DMS114 treated with DMSO at 0.1 percent for 48 hours (cell line): ENCODE results near the gene MISP.
"Not testable (repeated sequence)": the region's sequence is repeated elsewhere in the genome, so short reads cannot be mapped to it uniquely, and the experiment has no call there.

Experiments
- DNase-seq: peaks from one replicate; lab custom pipeline; 2025; ENCODE audit not compliant: unreplicated experiment; lab: John Stamatoyannopoulos, UW

Gene MISP

DNA sequence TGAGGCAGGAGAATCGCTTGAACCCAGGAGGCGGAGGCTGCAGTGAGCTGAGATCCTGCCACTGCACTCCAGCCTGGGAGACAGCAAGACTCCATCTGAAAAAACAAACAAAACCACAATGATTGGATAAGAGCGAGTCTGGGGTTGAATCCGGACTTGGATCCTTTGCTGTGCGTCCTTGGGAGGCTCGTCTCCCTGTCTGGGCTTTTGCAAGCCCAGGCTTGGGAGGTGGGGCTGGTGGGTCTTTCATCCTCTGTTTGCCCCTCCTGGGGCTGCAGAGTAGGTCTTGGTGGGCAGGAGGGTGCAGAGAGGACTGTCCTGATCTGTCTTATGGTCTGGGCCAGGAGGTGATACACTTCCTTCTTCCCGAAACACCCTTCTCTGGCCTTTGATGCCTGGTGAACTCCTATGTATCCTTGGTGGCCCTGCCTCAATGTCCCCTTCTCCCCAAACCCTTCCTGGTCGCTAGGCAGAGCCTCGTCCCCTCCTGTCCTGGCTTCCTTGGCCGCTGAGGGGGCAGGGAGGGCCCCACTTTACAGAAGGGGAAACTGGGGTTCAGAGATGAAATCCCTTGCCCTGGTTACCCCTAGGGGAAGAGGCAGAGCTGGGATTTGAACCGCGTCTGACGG lies 25.3 kb upstream of the MISP start:
- DNase-seq = no peak

DNA sequence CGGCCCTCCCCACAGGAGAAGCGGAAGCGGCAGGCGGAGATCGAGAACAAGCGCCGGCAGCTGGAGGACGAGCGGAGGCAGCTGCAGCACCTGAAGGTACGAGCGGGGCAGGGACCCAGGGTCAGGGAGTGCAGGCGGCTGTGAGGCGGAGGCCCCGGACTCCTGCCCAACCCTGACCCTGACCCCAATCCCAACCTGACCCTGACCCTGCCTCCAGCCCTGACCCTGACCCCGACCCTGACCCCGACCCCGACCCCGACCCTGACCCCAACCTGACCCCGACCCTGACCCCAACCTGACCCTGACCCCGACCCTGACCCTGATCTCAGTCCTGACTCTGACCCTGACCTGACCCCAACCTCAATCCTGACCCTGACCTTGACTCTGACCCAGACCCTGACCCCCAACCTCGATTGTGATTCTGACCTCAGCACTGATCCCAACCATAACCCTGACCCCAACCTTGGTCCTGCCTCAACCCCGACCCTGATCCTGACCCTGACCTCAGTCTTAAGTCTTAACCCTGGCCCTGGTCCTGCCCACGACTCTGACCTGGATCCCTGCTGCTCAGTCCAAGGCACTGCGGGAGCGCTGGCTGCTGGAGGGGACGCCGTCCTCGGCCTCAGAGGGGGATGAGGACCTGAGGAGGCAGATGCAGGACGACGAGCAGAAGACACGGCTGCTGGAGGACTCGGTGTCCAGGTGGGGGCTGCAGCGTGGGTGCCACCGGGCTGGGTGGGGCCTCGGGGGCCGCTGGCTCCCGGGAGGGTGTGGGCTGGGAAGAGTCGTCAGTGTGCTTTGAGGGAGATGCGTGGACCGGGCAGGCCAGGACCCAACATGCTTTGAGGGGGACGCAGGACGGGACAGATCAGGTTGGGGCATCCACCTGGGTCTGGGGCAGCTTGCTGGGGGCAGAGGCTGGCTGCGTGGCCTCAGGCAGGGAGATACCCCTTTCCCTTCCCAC lies 23.6 kb upstream of the MISP start:
- no peak for DNase-seq

DNA sequence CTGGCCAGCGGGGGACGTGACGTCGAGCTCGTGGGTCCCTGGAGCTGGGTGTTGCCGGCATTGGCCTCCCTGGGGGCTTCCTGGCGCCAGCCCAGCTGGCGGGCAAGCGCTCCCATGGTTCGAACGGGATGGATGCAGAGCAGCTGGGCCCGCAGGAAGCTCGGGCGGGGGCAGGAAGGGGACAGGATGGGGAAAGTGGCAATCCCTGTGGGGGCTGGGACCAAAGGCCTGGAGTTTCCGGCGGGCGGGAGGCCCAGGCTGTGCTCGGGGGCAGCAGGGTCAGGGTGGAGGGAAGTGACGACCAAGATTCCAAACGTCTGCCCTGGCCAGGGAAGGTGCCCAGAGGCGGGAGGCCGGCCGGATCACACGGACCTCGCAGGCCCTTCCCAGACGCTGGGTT lies 22.9 kb upstream of the MISP start:
- DNase-seq = no peak

DNA sequence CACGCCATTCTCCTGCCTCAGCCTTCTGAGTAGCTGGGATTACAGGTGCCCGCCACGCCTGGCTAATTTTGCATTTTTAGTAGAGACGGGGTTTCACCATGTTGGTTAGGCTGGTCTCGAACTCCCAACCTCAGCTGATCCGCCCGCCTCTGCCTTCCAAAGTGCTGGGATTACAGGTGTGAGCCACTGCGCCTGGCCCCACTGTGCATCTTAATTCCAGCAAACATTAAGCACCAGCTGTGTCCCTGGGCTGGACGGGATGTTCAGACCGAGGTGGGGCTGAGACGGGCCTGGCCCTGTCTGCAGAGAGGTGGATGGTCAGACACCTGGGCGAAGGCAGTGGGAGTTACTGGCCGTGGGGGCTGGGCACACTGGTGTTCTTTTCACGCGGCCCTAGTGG lies 21.3 kb upstream of the MISP start:
- DNase-seq = not testable (repeated sequence)

DNA sequence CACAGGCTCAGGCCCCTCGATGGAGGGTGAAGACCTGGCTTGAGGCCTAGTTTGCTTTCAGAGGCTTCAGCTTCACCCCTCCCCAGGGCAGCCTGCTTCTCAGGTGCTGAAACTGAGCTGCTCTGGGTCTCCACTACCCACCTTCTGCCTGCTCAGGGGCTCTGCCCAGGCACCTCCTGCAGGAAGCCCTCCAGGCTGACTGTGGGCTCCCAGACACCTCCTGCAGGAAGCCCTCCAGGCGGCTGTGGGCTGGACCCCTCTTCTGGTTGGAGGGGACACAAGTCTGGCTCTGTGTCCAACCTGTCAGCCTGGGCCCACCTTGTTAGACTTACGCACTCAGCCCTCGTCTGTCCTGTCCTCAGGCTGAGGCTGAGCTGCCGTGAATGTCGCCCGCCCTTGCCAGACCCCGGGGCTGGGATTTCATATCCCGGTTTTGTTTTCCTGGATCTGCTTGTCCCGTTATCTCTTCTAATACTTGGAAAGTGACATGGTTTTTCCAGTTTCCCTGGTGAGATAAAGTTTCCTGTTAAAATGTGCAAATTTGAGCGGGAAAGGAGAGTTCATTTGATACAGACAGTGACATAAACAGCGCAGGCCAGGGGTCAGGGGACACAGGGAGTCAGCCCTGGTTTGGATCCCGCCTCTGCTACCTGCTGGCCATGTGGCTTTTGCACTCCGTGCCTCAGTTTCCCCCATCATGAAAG lies 20.8 kb upstream of the MISP start:
- DNase-seq = no peak

DNA sequence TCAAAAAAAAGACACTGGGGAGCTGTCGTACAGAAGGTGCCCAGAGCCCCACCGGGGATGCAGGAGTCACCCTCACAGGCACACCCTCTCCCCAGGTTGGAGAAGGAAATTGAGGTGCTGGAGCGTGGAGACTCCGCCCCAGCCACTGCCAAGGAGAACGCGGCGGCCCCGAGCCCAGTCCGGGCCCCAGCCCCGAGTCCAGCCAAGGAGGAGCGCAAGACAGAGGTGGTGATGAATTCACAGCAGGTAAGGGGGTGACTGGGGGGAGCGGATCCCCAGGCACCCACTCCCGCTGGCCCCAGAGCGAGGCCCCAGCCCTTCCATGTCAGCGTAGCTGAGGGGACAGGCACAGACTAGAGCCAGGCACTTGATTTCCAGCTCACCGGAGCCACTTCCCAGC lies 19.9 kb upstream of the MISP start:
- no peak for DNase-seq

DNA sequence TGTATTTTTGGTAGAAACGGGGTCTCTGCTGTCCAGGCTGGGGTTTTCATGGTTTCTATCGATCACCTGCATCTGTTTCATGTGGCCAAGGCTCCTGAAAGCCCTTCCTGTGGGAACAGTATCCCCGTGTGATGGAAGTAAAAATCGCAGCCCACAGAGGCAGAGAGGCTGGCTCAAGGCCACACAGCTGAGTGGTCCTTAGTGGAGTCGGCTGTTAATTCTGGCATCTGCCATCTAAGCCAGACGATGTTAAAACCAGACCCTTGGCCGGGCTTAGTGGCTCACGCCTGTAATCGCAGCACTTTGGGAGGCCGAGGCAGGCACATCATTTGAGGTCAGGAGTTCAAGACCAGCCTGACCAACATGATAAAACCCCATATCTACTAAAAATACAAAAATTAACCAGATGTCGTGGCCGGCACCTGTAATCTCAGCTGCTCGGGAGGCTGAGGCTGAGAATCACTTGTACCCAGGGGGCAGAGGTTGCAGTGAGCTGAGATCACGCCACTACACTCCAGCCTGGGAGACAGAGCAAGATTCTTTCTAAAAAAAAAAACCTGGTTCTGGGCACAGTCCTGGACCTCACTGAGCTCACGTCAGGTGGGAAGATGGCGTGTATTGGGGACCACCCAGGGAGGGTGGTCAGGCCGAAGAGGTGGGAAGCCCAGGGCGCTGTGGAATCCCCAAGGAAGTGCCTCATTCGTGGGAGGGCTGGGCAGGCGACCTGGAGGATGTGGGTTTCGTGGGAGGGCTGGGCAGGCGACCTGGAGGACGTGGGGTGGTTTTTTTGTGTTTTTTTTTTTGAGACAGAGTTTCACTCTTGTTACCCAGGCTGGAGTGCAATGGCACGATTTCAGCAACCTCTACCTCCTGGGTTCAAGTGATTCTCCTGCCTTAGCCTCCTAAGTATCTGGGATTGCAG lies 18.5 kb upstream of the MISP start:
- DNase-seq = no peak

DNA sequence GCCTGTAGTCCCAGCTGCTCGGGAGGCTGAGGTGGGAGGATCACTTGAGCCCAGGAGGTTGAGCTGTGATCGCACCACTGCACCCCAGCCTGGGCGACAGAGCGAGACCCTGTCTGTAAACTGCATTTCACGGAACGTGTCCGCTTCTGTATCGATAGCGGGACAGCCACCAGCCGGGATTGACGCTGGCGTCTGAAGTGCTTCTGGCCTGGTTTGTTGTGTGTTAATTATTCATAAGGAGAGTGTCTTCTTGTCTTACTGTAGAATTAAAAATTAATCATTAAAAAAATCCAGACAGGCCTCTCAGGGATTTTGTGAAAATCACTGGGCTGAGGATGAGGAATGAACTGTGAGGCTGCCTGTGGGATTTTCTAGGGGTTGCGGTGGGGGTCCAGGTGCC lies 16.2 kb upstream of the MISP start:
- DNase-seq = no peak

DNA sequence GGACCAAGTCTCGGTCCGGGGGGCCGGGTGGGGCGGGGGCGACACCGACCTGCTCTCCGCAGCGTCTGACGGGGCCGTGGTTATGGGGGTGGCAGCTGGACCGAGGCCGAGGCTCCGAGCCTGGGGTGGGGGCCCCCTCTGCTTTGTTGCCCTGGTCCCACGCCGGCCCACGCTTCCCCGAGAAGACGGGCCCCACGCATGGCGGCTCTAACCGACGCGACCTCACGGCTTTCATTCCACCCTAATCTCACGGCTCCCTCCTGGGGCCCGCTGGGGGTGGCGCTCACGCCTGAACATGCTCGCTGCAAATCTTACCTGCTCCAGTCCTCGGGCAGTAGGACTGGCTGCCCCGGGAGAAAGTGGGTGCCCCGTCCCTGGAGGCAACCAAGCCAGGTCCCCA lies 14.8 kb upstream of the MISP start:
- no peak for DNase-seq

DNA sequence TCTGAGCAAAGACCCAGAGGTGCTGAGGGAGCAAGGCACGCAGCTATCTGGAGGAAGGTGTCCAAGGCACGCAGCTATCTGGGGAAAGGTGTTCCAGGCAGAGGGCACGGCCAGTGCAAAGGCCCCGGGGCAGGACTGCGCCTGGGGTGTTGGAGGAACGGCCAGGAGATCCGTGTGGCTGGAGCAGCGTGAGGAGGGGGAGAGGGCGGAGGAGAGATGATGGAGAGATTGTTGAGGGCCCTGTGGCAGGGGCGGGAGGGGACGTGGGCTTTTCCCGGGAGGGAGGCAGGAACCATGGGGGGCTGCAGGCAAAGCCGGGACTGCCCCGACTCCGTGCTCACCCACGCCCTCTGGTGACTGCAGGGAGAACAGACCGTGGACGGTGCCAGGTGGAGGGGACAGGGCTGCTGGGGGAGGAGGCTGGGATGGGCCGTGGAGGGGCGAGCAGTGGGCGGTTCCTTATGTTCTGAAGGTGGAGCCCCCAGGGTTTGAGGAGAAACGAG lies 13.3 kb upstream of the MISP start:
- no peak for DNase-seq

DNA sequence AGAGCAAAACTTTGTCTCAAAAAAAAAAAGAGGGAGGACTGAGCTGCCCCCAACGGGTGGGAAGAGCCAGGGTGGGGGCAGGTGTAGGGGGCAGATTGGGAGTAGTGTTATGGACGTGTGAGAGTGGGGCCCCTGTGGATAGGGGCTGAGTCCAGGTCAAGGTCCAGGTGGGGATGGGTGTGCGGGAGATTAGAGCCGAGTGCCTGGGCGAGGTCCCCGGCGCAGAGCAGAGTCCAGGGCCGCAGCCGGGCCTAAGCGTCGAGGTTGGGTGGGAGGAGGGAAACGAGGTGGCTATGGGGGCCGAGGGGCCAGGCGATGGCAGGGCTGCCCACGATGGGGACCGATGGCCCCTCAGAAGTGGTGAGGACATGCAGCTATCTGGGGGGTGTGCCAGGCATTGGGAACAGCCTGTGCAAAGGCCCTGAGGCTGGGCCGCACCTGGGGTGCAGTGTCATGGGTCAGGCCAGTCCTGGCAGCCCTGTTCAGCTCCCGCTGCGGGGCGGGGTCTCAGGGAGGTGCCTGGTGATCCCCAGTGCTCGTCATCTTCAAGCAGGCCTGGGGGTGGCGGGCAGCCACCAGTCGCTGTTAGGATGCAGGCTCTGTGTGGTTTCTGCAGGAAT lies 12.3 kb upstream of the MISP start:
- DNase-seq = no peak

DNA sequence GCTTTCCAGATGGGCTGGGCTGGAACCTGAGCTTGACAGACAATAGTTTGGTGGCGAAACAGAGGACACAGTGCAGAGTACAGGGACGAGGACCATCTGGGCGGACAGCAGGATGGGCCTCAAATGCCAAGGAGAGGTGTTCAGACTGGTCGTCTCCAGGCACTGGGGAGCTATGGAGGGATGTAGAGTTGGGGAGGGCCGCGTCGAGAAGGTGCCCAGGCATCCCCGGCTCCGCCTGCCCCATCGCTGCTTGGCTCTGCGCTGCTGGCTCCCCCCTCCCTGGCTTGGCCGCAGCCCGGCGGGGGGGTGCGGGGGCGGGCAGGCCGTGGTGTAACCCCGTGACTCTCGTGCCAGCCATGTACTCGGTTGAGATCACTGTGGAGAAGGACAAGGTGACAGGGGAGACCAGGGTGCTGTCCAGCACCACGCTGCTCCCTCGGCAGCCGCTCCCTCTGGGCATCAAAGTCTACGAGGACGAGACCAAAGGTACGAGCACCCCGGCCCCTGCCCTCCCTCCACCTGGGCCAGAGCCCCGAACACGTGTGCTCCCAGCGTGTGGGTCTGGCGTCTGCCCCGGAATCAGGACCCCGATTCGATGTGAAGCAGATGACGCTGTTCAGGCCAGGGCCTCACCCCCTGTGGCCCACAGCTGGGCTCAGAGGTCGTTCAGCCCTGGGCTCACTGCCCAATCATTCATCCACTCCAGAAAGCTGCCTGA lies 10.8 kb upstream of the MISP start:
- no peak for DNase-seq

DNA sequence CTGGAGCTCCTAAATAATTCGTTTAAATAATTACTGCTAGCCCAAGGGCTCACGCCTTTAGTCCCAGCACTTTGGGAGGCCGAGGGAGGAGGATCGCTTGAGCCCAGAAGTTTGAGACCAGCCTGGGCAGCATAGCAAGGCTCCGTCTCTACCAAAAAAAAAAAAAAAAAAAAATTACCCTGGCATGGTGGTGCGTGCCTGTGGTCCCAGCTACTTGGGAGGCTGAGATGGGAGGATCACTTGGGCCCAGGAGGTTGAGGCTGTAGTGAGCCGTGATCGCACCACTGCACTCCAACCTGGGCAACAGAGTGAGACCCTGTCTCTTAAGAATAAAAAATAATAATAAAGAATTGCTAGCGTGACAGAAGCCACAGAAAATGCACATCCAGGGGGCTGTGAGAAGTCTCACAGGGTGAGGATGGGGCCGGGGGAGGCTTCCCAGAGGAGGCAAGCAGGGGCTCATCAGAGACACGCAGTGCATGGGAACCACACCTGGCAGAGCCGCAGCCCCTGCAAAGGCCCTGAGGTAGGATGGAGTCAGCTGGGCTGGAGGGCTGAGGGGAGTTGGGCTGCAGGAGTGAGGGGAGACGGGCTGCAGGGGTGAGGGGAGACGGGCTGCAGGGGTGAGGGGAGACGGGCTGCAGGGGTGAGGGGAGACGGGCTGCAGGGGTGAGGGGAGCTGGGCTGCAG lies 10.0 kb upstream of the MISP start:
- not testable (repeated sequence) for DNase-seq

DNA sequence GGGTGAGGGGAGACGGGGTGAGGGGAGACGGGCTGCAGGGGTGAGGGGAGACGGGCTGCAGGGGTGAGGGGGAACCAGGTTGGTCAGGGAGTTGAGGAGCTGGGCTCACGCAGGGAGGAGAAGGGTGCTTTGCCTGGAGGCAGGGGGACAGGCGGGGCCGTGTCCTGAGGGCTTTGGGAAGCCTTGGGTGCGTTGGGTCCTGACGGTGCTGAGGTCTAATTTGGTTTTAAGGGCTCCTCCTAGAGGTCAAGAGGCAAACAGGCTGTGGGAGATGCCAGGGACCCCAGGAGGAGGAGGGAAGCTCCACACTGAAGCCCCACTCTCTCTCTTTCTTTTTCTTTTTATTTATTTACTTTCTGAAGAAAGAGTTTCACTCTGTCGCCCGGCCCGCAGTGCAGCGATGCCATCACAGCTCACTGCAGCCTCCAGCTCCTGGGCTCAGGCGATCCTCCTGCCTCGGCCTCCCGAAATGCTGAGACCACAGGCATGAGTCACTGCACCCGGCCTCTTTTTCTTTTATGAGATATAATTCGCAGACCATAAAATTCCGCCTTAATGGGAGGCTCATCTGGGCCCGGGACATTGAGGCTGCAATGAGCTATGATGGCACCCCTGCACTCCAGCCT lies 9.3 kb upstream of the MISP start:
- no peak for DNase-seq

DNA sequence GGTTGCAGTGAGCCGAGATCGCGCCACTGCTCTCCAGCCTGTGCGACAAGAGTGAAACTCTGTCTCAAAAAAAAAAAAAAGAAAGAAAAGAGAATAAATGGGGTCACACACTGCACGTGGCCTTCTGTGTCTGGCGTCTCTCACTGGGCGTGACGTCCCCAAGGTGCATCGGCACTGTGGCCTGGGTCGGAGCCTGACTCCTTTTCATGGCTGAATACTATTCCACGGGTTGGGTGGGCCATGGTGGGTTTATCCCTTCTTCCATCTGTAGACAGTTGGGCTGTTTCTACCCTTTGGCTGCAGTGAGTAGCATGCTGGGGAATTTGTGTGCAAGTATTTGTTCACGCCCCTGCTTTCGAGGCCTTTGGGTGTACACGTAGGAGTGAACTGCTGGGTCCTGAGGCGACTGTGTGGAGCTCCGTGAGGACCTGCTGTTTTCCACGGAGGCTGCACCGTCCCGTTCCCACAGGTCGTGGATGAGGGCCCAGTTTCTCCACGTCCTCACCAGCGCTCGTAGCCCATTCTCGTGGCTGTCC lies 8.3 kb upstream of the MISP start:
- DNase-seq = no peak

DNA sequence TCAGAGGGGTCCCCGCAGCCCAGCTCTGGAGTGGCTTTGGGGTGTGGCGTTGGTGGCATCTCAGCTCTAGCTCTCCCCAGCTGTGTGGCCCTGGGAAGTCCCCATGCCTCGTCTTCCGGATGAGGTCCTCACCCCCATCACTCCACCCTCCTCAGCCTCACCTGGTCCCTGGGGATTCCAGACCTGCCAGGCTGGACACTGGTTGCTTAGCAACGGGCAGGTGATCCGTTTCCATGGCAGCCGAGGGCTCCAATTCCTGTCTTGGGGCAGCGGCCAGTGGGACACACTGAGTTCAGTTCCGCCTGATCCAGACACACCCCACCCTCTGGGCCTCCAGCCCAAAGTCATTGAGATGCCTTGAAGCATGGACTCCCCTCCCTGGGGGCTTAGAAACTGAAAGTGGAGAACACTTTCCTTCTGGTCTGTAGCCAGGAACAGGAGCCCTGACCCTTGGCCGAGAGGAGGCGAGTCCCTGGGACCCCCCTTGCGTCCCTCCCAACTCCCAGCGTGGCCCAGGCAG lies 7.7 kb upstream of the MISP start:
- DNase-seq = no peak

DNA sequence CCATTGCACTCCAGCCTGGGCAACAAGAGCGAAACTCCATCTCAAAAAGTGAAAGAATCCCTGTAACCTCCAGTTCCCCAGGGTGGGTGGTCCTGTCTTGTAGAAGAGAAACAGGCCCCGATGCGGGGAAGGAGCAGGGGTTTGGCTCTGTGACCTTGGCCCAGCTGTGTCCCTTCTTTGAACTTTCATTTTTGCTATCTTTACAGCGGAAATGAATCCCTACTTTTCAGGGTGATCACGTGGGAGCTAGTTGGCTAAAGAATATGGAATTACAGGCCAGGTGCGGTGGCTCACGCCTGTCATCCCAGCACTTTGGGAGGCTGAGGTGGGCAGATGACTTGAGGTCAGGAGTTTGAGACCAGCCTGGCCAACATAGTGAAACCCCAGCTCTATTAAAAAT lies 5.8 kb upstream of the MISP start:
- not testable (repeated sequence) for DNase-seq

DNA sequence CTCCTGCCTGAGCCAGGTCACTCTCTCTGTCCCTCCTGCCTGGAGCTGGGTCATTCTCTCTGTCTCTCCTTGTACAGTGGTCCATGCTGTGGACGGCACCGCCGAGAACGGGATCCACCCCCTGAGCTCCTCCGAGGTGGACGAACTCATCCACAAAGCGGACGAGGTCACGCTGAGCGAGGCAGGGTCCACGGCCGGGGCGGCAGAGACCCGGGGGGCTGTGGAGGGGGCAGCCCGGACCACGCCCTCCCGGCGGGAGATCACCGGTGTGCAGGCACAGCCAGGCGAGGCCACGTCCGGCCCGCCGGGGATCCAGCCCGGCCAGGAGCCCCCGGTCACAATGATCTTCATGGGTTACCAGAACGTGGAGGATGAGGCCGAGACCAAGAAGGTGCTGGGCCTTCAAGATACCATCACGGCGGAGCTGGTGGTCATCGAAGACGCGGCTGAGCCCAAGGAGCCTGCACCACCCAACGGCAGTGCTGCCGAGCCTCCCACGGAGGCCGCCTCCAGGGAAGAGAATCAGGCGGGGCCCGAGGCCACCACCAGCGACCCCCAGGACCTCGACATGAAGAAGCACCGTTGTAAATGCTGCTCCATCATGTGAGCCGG lies 4.6 kb upstream of the MISP start:
- DNase-seq = no peak
